ENCODE results near the gene ADH7.

ADH7 gene

GRCh38 chr4:99405433-99406115, 29.6 kb downstream of the ADH7 start:
- Histone ChIP-seq H2BK5ac (ENCODE audit: low read length) (no peak overlapping the region), H4K8ac (ENCODE audit: low read depth, low read length) (no peak overlapping the region), H3K9ac (ENCODE audit: low read length) (no peak overlapping the region), H3K23ac (ENCODE audit: low read length) (no peak overlapping the region), H2BK15ac (replicated peaks; ENCODE audit: low read depth) (no peak overlapping the region), H2AK5ac (ENCODE audit: low read length) (no peak overlapping the region), H3K18ac (ENCODE audit: low read length) (no peak overlapping the region), H4K5ac (ENCODE audit: low read length) (no peak overlapping the region), H3K79me2 (ENCODE audit: control insufficient read depth, insufficient read depth, low read length) (no peaks in the 10 kb centered on the region), H3K27ac (ENCODE audit: low read depth, low read length) (no peak overlapping the region), H3K27me3 (ENCODE audit: insufficient read depth, low read length, poor library complexity) (no peaks in the 10 kb centered on the region), H3K36me3 (ENCODE audit: control insufficient read depth, insufficient read depth, low read length) (no peaks in the 10 kb centered on the region), H3K4me3 (ENCODE audit: low read length) (no peak overlapping the region), H3K56ac (ENCODE audit: low read length) (no peak overlapping the region), H2BK120ac (ENCODE audit: low read depth, low read length) (no peak overlapping the region), H3K4me2 (ENCODE audit: low read length) (no peak overlapping the region), H3K4ac (ENCODE audit: low read depth, low read length) (no peak overlapping the region), H3K4me1 (ENCODE audit: control insufficient read depth, low read depth, low read length) (no peaks in the 10 kb centered on the region), H3K79me1 (ENCODE audit: low read length) (no peaks in the 10 kb centered on the region)
- peak; percentile 74 for DNase-seq
- 100% methylated on average over 1 of the region's 6 CpGs for WGBS (ENCODE audit: extremely low coverage, insufficient coverage, low lambda C conversion rate)

- Histone ChIP-seq H3K4ac (ENCODE audit: low read depth, low read length) (no peak overlapping the region), H2BK5ac (ENCODE audit: low read length) (no peak overlapping the region), H3K4me1 (ENCODE audit: control insufficient read depth, low read depth, low read length) (no peaks in the 10 kb centered on the region), H3K79me1 (ENCODE audit: low read length) (no peaks in the 10 kb centered on the region), H4K5ac (ENCODE audit: low read length) (no peak overlapping the region), H2BK120ac (ENCODE audit: low read depth, low read length) (no peak overlapping the region), H2BK15ac (replicated peaks; ENCODE audit: low read depth) (no peak overlapping the region), H3K27me3 (ENCODE audit: insufficient read depth, low read length, poor library complexity) (no peaks in the 10 kb centered on the region), H3K36me3 (ENCODE audit: control insufficient read depth, insufficient read depth, low read length) (no peaks in the 10 kb centered on the region), H3K23ac (ENCODE audit: low read length) (no peak overlapping the region), H2AK5ac (ENCODE audit: low read length) (no peak overlapping the region), H3K27ac (ENCODE audit: low read depth, low read length) (no peak overlapping the region), H3K9ac (ENCODE audit: low read length) (no peak overlapping the region), H3K4me3 (ENCODE audit: low read length) (no peak overlapping the region), H3K4me2 (ENCODE audit: low read length) (no peak overlapping the region), H3K18ac (ENCODE audit: low read length) (no peak overlapping the region), H3K79me2 (ENCODE audit: control insufficient read depth, insufficient read depth, low read length) (no peaks in the 10 kb centered on the region), H4K8ac (ENCODE audit: low read depth, low read length) (no peak overlapping the region), H3K56ac (ENCODE audit: low read length) (no peak overlapping the region)
- no CpG with 5 or more reads among the region's 4 CpGs for WGBS (ENCODE audit: extremely low coverage, insufficient coverage, low lambda C conversion rate)
- DNase-seq = peak; percentile 5
Measured at GRCh38 chr4:99404595-99405287, 30.4 kb downstream of the ADH7 start.

- Histone ChIP-seq H3K9ac (ENCODE audit: low read length) (no peak overlapping the region), H3K23ac (ENCODE audit: low read length) (no peak overlapping the region), H3K56ac (ENCODE audit: low read length) (no peak overlapping the region), H4K5ac (ENCODE audit: low read length) (no peak overlapping the region), H4K8ac (ENCODE audit: low read depth, low read length) (no peak overlapping the region), H2BK5ac (ENCODE audit: low read length) (no peak overlapping the region), H3K4me2 (ENCODE audit: low read length) (no peak overlapping the region), H3K4me3 (ENCODE audit: low read length) (no peak overlapping the region), H2BK15ac (replicated peaks; ENCODE audit: low read depth) (no peak overlapping the region), H3K27me3 (ENCODE audit: insufficient read depth, low read length, poor library complexity) (no peaks in the 10 kb centered on the region), H3K36me3 (ENCODE audit: control insufficient read depth, insufficient read depth, low read length) (no peaks in the 10 kb centered on the region), H3K27ac (ENCODE audit: low read depth, low read length) (no peak overlapping the region), H2AK5ac (ENCODE audit: low read length) (no peak overlapping the region), H3K4ac (ENCODE audit: low read depth, low read length) (no peak overlapping the region), H2BK120ac (ENCODE audit: low read depth, low read length) (no peak overlapping the region), H3K18ac (ENCODE audit: low read length) (no peak overlapping the region), H3K79me1 (ENCODE audit: low read length) (no peaks in the 10 kb centered on the region), H3K4me1 (ENCODE audit: control insufficient read depth, low read depth, low read length) (no peaks in the 10 kb centered on the region), H3K79me2 (ENCODE audit: control insufficient read depth, insufficient read depth, low read length) (no peaks in the 10 kb centered on the region)
- no peak for DNase-seq
- no CpG with 5 or more reads among the region's 5 CpGs for WGBS (ENCODE audit: extremely low coverage, insufficient coverage, low lambda C conversion rate)
Measured at GRCh38 chr4:99403380-99404184, 31.6 kb downstream of the ADH7 start.

- no peak overlapping the region for H3K18ac ChIP-seq (ENCODE audit: low read length)
- no peak overlapping the region for H2BK5ac ChIP-seq (ENCODE audit: low read length)
- no peak overlapping the region for H2BK120ac ChIP-seq (ENCODE audit: low read depth, low read length)
- no peak overlapping the region for H2BK15ac ChIP-seq (replicated peaks; ENCODE audit: low read depth)
- H4K8ac ChIP-seq (ENCODE audit: low read depth, low read length) = no peak overlapping the region
- H3K27ac ChIP-seq (ENCODE audit: low read depth, low read length) = no peak overlapping the region
- no peak overlapping the region for H4K5ac ChIP-seq (ENCODE audit: low read length)
- no CpG with 5 or more reads among the region's 3 CpGs for WGBS (ENCODE audit: extremely low coverage, insufficient coverage, low lambda C conversion rate)
- H2AK5ac ChIP-seq (ENCODE audit: low read length) = no peak overlapping the region
- H3K4ac ChIP-seq (ENCODE audit: low read depth, low read length) = no peak overlapping the region
- no peaks in the 10 kb centered on the region for H3K79me2 ChIP-seq (ENCODE audit: control insufficient read depth, insufficient read depth, low read length)
- H3K79me1 ChIP-seq (ENCODE audit: low read length) = no peaks in the 10 kb centered on the region
- H3K4me3 ChIP-seq (ENCODE audit: low read length) = no peak overlapping the region
- H3K56ac ChIP-seq (ENCODE audit: low read length) = no peak overlapping the region
- no peaks in the 10 kb centered on the region for H3K4me1 ChIP-seq (ENCODE audit: control insufficient read depth, low read depth, low read length)
- no peaks in the 10 kb centered on the region for H3K27me3 ChIP-seq (ENCODE audit: insufficient read depth, low read length, poor library complexity)
- DNase-seq = peak; percentile 43
- H3K36me3 ChIP-seq (ENCODE audit: control insufficient read depth, insufficient read depth, low read length) = no peaks in the 10 kb centered on the region
- H3K23ac ChIP-seq (ENCODE audit: low read length) = no peak overlapping the region
- no peak overlapping the region for H3K4me2 ChIP-seq (ENCODE audit: low read length)
- H3K9ac ChIP-seq (ENCODE audit: low read length) = no peak overlapping the region
Measured at GRCh38 chr4:99402765-99403164, 32.4 kb downstream of the ADH7 start.

GRCh38 chr4:99400831-99401230, 34.3 kb downstream of the ADH7 start:
- no peak overlapping the region for H3K56ac ChIP-seq (ENCODE audit: low read length)
- no peak overlapping the region for H3K4me3 ChIP-seq (ENCODE audit: low read length)
- H3K79me1 ChIP-seq (ENCODE audit: low read length) = no peaks in the 10 kb centered on the region
- no peaks in the 10 kb centered on the region for H3K79me2 ChIP-seq (ENCODE audit: control insufficient read depth, insufficient read depth, low read length)
- no peak overlapping the region for H3K23ac ChIP-seq (ENCODE audit: low read length)
- H2BK5ac ChIP-seq (ENCODE audit: low read length) = no peak overlapping the region
- no peaks in the 10 kb centered on the region for H3K27me3 ChIP-seq (ENCODE audit: insufficient read depth, low read length, poor library complexity)
- no peaks in the 10 kb centered on the region for H3K4me1 ChIP-seq (ENCODE audit: control insufficient read depth, low read depth, low read length)
- H3K27ac ChIP-seq (ENCODE audit: low read depth, low read length) = no peak overlapping the region
- H2BK120ac ChIP-seq (ENCODE audit: low read depth, low read length) = no peak overlapping the region
- no peak overlapping the region for H3K4me2 ChIP-seq (ENCODE audit: low read length)
- DNase-seq = no peak
- no peak overlapping the region for H3K9ac ChIP-seq (ENCODE audit: low read length)
- H2BK15ac ChIP-seq (replicated peaks; ENCODE audit: low read depth) = no peak overlapping the region
- no peak overlapping the region for H4K5ac ChIP-seq (ENCODE audit: low read length)
- no peak overlapping the region for H4K8ac ChIP-seq (ENCODE audit: low read depth, low read length)
- H3K36me3 ChIP-seq (ENCODE audit: control insufficient read depth, insufficient read depth, low read length) = no peaks in the 10 kb centered on the region
- no peak overlapping the region for H3K4ac ChIP-seq (ENCODE audit: low read depth, low read length)
- no peak overlapping the region for H3K18ac ChIP-seq (ENCODE audit: low read length)
- H2AK5ac ChIP-seq (ENCODE audit: low read length) = no peak overlapping the region

Measured in mesendoderm (in vitro differentiated cells).